HepG2 (cell line): ENCODE measurements around the gene GATAD2B. TPM values are rescaled to one million over a fixed set of nuclear protein-coding genes. Genes with fewer than 3 reads are reported as not detected.

ENCODE experiments used
- ATAC-seq: fragments of 200-7000 bp; cut with Tn5 transposase; 3 replicates; pipeline ENCODE4 v1.9.1; 2020; ENCODE audit warnings: mild to moderate bottlenecking, moderate library complexity
- BruUV-seq: library from RNA; stranded (reverse); fragments of 400-500 nt; replicated peaks from 2 replicates; lab custom pipeline; 2021; lab: Mats Ljungman, UMichigan
- CTCF ChIA-PET: fragments of 300-600 bp; formaldehyde crosslinking; extraction: SDS; loops from one replicate; lab custom pipeline; 2021; ENCODE audit warnings: low total read pairs, inconsistent platforms, low intra/inter-chr PET ratio; lab: Yijun Ruan, JAX
- POLR2A ChIA-PET: fragments of 350-600 bp; sonication (Branson Sonifier 250); formaldehyde crosslinking; loops from one replicate; lab custom pipeline; 2020; ENCODE audit warnings: antibody characterized with exemption, inconsistent platforms; lab: Yijun Ruan, JAX
- DNase-seq: peaks from one replicate; pipeline ENCODE4 v3.0.0-alpha.2; 2015; ENCODE audit warnings: low spot score
- FAIRE-seq: peaks from 3 replicates; lab custom pipeline; 2011; peaks lifted over from hg19 to GRCh38; lab: Jason Lieb, UNC
- H2AFZ ChIP-seq: one replicate; pipeline ENCODE4 v1.6.1; 2011; ENCODE audit warnings: low read length, inconsistent platforms
- H3K27ac ChIP-seq: fragments of 300-600 bp; 3 replicates; pipeline ENCODE4 v1.8.0; 2011; ENCODE audit warnings: mixed run types, mild to moderate bottlenecking, mixed read lengths, low read length, inconsistent platforms; ENCODE audit not compliant: insufficient read depth; ENCODE audit errors: extremely low read length
- H3K27me3 ChIP-seq, 2 experiments: fragments of 200-600 bp in 1 of 2; 2 replicates in 1 of 2; 3 replicates in 1 of 2; pipeline versions ENCODE4 v1.6.0 to v1.8.0; 2011; ENCODE audit warnings: low read length in 2 of 2, mild to moderate bottlenecking in 2 of 2, moderate library complexity in 2 of 2, inconsistent platforms in 1 of 2; ENCODE audit not compliant: insufficient read depth in 2 of 2, control insufficient read depth in 1 of 2
- H3K36me3 ChIP-seq, 2 experiments: fragments of 200-600 bp in 1 of 2; replicated peaks in 1 of 2; 2 replicates in 1 of 2; 3 replicates in 1 of 2; pipeline versions ENCODE4 v1.5.1 to v1.8.0; 2011; ENCODE audit warnings: low read length in 2 of 2, inconsistent platforms in 1 of 2; ENCODE audit not compliant: insufficient read depth in 2 of 2, control insufficient read depth in 1 of 2
- H3K4me1 ChIP-seq: 2 replicates; pipeline ENCODE4 v1.5.1; 2012; ENCODE audit warnings: low read length, inconsistent platforms; ENCODE audit not compliant: insufficient read depth
- H3K4me2 ChIP-seq: 2 replicates; pipeline ENCODE4 v1.6.0; 2011; ENCODE audit warnings: low read depth, low read length, inconsistent platforms
- H3K4me3 ChIP-seq, 3 experiments: fragments of 200-600 bp in 1 of 3; sonication (generic), shearing (Covaris generic) in 1 of 3; replicated peaks in 1 of 3; 2 replicates each; pipeline ENCODE4 v1.5.1; 2011 to 2016; ENCODE audit warnings: low read length in 3 of 3, inconsistent platforms in 2 of 3, low read depth in 2 of 3, mild to moderate bottlenecking in 2 of 3, control low read depth in 1 of 3, mixed read lengths in 1 of 3; ENCODE audit not compliant: insufficient read depth in 1 of 3
- H3K79me2 ChIP-seq: one replicate; pipeline ENCODE4 v1.6.1; 2011; ENCODE audit warnings: low read length, inconsistent platforms; ENCODE audit not compliant: insufficient read depth
- H3K9ac ChIP-seq: 2 replicates; pipeline ENCODE4 v1.6.0; 2011; ENCODE audit warnings: mild to moderate bottlenecking, low read depth, low read length, inconsistent platforms; ENCODE audit not compliant: insufficient read depth
- H3K9me3 ChIP-seq: 2 replicates; pipeline ENCODE4 v1.5.1; 2012; ENCODE audit warnings: mild to moderate bottlenecking, low read length
- H4K20me1 ChIP-seq: 2 replicates; pipeline ENCODE4 v1.6.0; 2011; ENCODE audit warnings: inconsistent platforms, mild to moderate bottlenecking, low read length, moderate library complexity; ENCODE audit not compliant: insufficient read depth
- FOXA1 ChIP-seq, 2 experiments: fragments of 450-650 bp in 1 of 2; sonication (generic) in 1 of 2; formaldehyde crosslinking in 1 of 2; IDR thresholded peaks; 2 replicates each; pipeline versions ENCODE4 v1.4.0 to v1.6.1; 2016 to 2020; ENCODE audit warnings: missing genetic modification reagents in 1 of 2
- ISL2 ChIP-seq: sonication (generic); formaldehyde crosslinking; IDR thresholded peaks from 2 replicates; pipeline ENCODE4 v1.5.0; 2020; ENCODE audit warnings: missing genetic modification reagents
- MLLT10 ChIP-seq: sonication (generic); formaldehyde crosslinking; IDR thresholded peaks from 2 replicates; pipeline ENCODE4 v1.4.0; 2020; ENCODE audit warnings: missing genetic modification reagents
- NFE2L1 ChIP-seq: sonication (generic); formaldehyde crosslinking; IDR thresholded peaks from 2 replicates; pipeline ENCODE4 v1.4.0; 2020; ENCODE audit warnings: missing genetic modification reagents, mild to moderate bottlenecking, borderline replicate concordance
- RFXAP ChIP-seq: sonication (generic); formaldehyde crosslinking; IDR thresholded peaks from 2 replicates; pipeline ENCODE4 v1.4.0; 2020; ENCODE audit warnings: missing genetic modification reagents, borderline replicate concordance
- SRSF4 ChIP-seq: fragments of 200-400 bp; formaldehyde crosslinking; IDR thresholded peaks from one replicate; pipeline ENCODE4 v1.6.1; 2018; ENCODE audit warnings: mild to moderate bottlenecking, low read depth, low read length, moderate library complexity; ENCODE audit not compliant: poor library complexity, severe bottlenecking
- TBL1XR1 ChIP-seq: fragments of 150-350 bp; IDR thresholded peaks from 2 replicates; pipeline ENCODE4 v1.6.1; 2014; ENCODE audit warnings: borderline replicate concordance, low read length; ENCODE audit not compliant: partially characterized antibody
- THAP9 ChIP-seq: sonication (generic); formaldehyde crosslinking; IDR thresholded peaks from 2 replicates; pipeline ENCODE4; 2020; ENCODE audit warnings: missing genetic modification reagents, mild to moderate bottlenecking, borderline replicate concordance
- ZNF597 ChIP-seq: sonication (generic); formaldehyde crosslinking; IDR thresholded peaks from 2 replicates; pipeline ENCODE4 v1.5.0; 2020; ENCODE audit warnings: missing genetic modification reagents
- WGBS: methylation state at CpG from one replicate; pipeline ENCODE4 v1.1.6; 2017; ENCODE audit warnings: low lambda C conversion rate; 5-methylcytosine and 5-hydroxymethylcytosine counted together
- in situ Hi-C: cut with HindIII; loops from 2 replicates; pipeline ENCODE4 v1.10.0; 2017; ENCODE audit warnings: low pct_unique_long_range_greater_than_20kb; ENCODE audit not compliant: extremely low pct_ligation_motif_present
- intact Hi-C: fragments of 100-400 bp; cut with micrococcal nuclease; formaldehyde crosslinking; loops from one replicate; pipeline ENCODE4 v1.10.0; 2022; ENCODE audit not compliant: unreplicated experiment
- polyA plus RNA-seq, 8 experiments: library from polyadenylated mRNA; depleted of rRNA in 3 of 8; stranded (reverse) in 7 of 8; unstranded in 1 of 8; fragments of >200 nt; fragmentation: Illumina TruSeq in 4 of 8; extraction: Trizol in 4 of 8; gene quantifications; 2 replicates each; pipeline versions ENCODE4 v1.2.1 to v1.2.3, GENCODE V29; 2011 to 2016; ENCODE audit warnings: low read depth in 4 of 8, missing spikeins in 1 of 8, mixed read lengths in 1 of 8; ENCODE audit not compliant: insufficient read depth in 1 of 8
- total RNA-seq, 5 experiments: library from RNA; depleted of rRNA; stranded (reverse); fragments of >200 nt; fragmentation: Illumina TruSeq; extraction: Trizol; gene quantifications; 2 replicates each; pipeline ENCODE4 v1.2.3, GENCODE V29; 2016; ENCODE audit warnings: low read depth in 1 of 5
- TF ChIP-seq, protein P1 (sequence below): sonication (generic); formaldehyde crosslinking; IDR thresholded peaks from 2 replicates; pipeline ENCODE4 v1.8.0; 2022; ENCODE audit warnings: low read depth, missing genetic modification reagents

GATAD2B gene
- total and polyA plus RNA-seq, 2 of the 13 experiments (the other 11 are each of a cell fraction or from before 2014, with no cell fraction given) = 3.2 to 5.2 TPM

DNA sequence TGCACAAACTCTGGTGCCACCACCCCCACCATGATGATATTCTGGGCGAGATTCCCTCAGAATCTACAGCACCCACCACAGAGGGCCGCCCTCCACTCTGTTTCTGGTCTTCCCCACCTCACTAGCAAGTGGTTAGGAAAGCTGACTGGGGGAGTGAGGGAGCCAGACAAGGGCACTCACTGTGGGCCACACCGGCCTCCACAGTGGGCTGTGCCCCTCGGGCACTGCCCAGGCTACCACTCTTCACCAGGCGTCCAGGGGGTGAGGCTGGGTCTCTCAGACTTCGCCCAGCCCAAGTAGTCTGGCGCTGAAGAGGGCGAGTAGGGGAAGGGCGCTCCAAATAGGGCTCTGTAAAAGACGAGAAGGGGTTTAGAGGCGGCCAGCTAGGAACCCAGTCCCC lies 11.2 kb upstream of the GATAD2B start:
- Histone ChIP-seq H3K27ac (no peak overlapping the region), H3K9me3 (no peaks in the 10 kb centered on the region), H3K4me3 (no peak overlapping the region), H3K36me3 (peaks cover 22 to 47% of the 10 kb centered on the region in 2 experiments), H3K4me1 (no peaks in the 10 kb centered on the region), H3K79me2 (no peaks in the 10 kb centered on the region), H3K9ac (no peak overlapping the region), H4K20me1 (no peaks in the 10 kb centered on the region), H3K27me3 (no peaks in the 10 kb centered on the region), H2AFZ (no peak overlapping the region), H3K4me2 (no peak overlapping the region)
- BruUV-seq = no TSS peak
- TF ChIP-seq NFE2L1 (CRISPR knock-in tag) (no peak), RFXAP (no peak), TBL1XR1 (no peak), ISL2 (CRISPR knock-in tag) (no peak), FOXA1 (IDR thresholded peaks at IDR 0.05) (no peak), FOXA1 (CRISPR knock-in tag; IDR thresholded peaks at IDR 0.05) (no peak), SRSF4 (no peak), MLLT10 (CRISPR knock-in tag) (no peak), ZNF597 (CRISPR knock-in tag) (no peak), THAP9 (no peak)
- TF ChIP-seq, protein P1, sequence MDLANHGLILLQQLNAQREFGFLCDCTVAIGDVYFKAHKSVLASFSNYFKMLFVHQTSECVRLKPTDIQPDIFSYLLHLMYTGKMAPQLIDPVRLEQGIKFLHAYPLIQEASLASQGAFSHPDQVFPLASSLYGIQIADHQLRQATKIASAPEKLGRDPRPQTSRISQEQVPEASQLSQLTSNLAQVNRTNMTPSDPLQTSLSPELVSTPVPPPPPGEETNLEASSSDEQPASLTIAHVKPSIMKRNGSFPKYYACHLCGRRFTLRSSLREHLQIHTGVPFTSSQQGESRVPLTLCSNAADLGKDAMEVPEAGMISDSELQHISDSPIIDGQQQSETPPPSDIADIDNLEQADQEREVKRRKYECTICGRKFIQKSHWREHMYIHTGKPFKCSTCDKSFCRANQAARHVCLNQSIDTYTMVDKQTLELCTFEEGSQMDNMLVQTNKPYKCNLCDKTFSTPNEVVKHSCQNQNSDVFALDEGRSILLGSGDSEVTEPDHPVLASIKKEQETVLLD (CRISPR knock-in tag) = no peak
- in situ Hi-C loops = no loop called here
- no peak for DNase-seq
- CTCF ChIA-PET = no interaction called here
- ATAC-seq = no peak
- intact Hi-C loops = no loop called here
- POLR2A ChIA-PET = interaction anchor here (0.9 kb wide), 1 partner anchor 11 kb away, joined by 7 read pairs; the partner anchor contains the start of gene GATAD2B
- FAIRE-seq = no peak
- over 99% methylated on average over 11 of the region's 11 CpGs for WGBS
